DOHH2 (cell line): ENCODE measurements around the gene ACACB.

Experiments
- H3F3A ChIP-seq: fragments of 200-600 bp; sonication (generic), shearing (Covaris generic); 2 replicates; pipeline ENCODE4 v1.6.0; 2016; ENCODE audit warnings: antibody characterized with exemption, mild to moderate bottlenecking; ENCODE audit not compliant: control insufficient read depth, insufficient read depth
- H3K27ac ChIP-seq: fragments of 200-600 bp; sonication (generic); 2 replicates; pipeline ENCODE4 v1.5.1; 2014; ENCODE audit warnings: low read depth, mild to moderate bottlenecking, low read length, moderate library complexity
- H3K27me3 ChIP-seq: fragments of 200-600 bp; sonication (generic); 2 replicates; pipeline ENCODE4 v1.6.1; 2014; ENCODE audit warnings: mild to moderate bottlenecking, low read length, mixed read lengths; ENCODE audit not compliant: control insufficient read depth
- H3K36me3 ChIP-seq: fragments of 200-600 bp; sonication (generic); 2 replicates; pipeline ENCODE4 v1.6.1; 2014; ENCODE audit warnings: mild to moderate bottlenecking, low read length, moderate library complexity, mixed read lengths; ENCODE audit not compliant: control insufficient read depth
- H3K4me1 ChIP-seq: fragments of 200-600 bp; sonication (generic); 2 replicates; pipeline ENCODE4 v1.6.1; 2014; ENCODE audit warnings: mild to moderate bottlenecking, low read length, mixed read lengths; ENCODE audit not compliant: control insufficient read depth
- H3K4me2 ChIP-seq: fragments of 200-600 bp; sonication (generic); 2 replicates; pipeline ENCODE4 v1.6.0; 2014; ENCODE audit warnings: mild to moderate bottlenecking, low read length, moderate library complexity
- H3K4me3 ChIP-seq: fragments of 200-600 bp; sonication (generic); 2 replicates; pipeline ENCODE4 v1.5.1; 2014; ENCODE audit warnings: mild to moderate bottlenecking, low read length, mixed read lengths
- H3K79me2 ChIP-seq: fragments of 200-600 bp; sonication (generic); 2 replicates; pipeline ENCODE4 v1.6.1; 2014; ENCODE audit warnings: mild to moderate bottlenecking, low read length, mixed read lengths; ENCODE audit not compliant: control insufficient read depth
- H3K9me2 ChIP-seq: fragments of 200-600 bp; sonication (generic); replicated peaks from 2 replicates; pipeline ENCODE4 v1.6.1; 2014; ENCODE audit warnings: mild to moderate bottlenecking, low read length, mixed read lengths; ENCODE audit not compliant: control insufficient read depth
- H3K9me3 ChIP-seq: fragments of 200-600 bp; sonication (generic); 2 replicates; pipeline ENCODE4 v1.6.1; 2014; ENCODE audit warnings: antibody characterized with exemption, low read length, mixed read lengths; ENCODE audit not compliant: control insufficient read depth, insufficient read depth
- H4K20me1 ChIP-seq: fragments of 200-600 bp; sonication (generic); 2 replicates; pipeline ENCODE4 v1.6.0; 2014; ENCODE audit warnings: low read depth, mild to moderate bottlenecking, antibody characterized with exemption, low read length, moderate library complexity; ENCODE audit not compliant: control insufficient read depth, insufficient read depth
- EZH2phosphoT487 ChIP-seq: fragments of 200-600 bp; sonication (generic); IDR thresholded peaks from 2 replicates; pipeline ENCODE4 v1.6.1; 2017; ENCODE audit warnings: borderline replicate concordance, mild to moderate bottlenecking, antibody characterized with exemption, low read length, moderate library complexity, mixed read lengths
- TF ChIP-seq, protein P1 (sequence below): fragments of 200-600 bp; sonication (generic); IDR thresholded peaks from one replicate; pipeline ENCODE4 v1.5.1; 2014; ENCODE audit warnings: antibody characterized with exemption, mild to moderate bottlenecking, low read depth, low read length; ENCODE audit not compliant: poor library complexity, severe bottlenecking

Gene ACACB

DNA sequence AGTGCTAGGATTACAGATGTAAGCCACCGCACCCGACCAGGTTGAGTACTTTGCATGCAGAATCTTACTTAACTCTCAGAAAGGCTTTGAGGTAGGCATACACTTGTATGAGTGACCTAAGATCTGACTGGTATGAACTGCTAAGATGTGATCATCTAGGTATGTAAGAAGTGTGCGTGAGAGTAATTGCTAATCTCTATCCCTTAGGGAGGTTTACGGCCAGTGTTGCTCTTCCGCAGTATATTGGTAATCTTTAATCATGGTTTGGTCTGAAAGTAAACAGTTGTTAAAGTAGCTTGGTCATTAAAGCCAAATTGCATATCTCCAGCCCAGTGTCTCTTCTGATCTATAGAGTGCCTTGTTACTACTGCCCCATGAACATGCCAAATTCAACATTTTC lies 11.2 kb upstream of the ACACB start:
- Histone ChIP-seq H3K27me3 (no peaks in the 10 kb centered on the region), H3K27ac (no peak overlapping the region), H3K79me2 (peaks cover 2% of the 10 kb centered on the region), H3K36me3 (peaks cover 77% of the 10 kb centered on the region), H4K20me1 (no peaks in the 10 kb centered on the region), H3K9me3 (no peaks in the 10 kb centered on the region), H3K4me3 (no peak overlapping the region), H3F3A (peaks cover 3% of the 10 kb centered on the region; the same call in 1 of the 2 replicates), H3K4me1 (no peaks in the 10 kb centered on the region), H3K9me2 (no peaks in the 10 kb centered on the region), H3K4me2 (no peak overlapping the region)
- TF ChIP-seq, protein P1, sequence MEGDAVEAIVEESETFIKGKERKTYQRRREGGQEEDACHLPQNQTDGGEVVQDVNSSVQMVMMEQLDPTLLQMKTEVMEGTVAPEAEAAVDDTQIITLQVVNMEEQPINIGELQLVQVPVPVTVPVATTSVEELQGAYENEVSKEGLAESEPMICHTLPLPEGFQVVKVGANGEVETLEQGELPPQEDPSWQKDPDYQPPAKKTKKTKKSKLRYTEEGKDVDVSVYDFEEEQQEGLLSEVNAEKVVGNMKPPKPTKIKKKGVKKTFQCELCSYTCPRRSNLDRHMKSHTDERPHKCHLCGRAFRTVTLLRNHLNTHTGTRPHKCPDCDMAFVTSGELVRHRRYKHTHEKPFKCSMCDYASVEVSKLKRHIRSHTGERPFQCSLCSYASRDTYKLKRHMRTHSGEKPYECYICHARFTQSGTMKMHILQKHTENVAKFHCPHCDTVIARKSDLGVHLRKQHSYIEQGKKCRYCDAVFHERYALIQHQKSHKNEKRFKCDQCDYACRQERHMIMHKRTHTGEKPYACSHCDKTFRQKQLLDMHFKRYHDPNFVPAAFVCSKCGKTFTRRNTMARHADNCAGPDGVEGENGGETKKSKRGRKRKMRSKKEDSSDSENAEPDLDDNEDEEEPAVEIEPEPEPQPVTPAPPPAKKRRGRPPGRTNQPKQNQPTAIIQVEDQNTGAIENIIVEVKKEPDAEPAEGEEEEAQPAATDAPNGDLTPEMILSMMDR = no peak
- TF ChIP-seq EZH2phosphoT487 = no peak

DNA sequence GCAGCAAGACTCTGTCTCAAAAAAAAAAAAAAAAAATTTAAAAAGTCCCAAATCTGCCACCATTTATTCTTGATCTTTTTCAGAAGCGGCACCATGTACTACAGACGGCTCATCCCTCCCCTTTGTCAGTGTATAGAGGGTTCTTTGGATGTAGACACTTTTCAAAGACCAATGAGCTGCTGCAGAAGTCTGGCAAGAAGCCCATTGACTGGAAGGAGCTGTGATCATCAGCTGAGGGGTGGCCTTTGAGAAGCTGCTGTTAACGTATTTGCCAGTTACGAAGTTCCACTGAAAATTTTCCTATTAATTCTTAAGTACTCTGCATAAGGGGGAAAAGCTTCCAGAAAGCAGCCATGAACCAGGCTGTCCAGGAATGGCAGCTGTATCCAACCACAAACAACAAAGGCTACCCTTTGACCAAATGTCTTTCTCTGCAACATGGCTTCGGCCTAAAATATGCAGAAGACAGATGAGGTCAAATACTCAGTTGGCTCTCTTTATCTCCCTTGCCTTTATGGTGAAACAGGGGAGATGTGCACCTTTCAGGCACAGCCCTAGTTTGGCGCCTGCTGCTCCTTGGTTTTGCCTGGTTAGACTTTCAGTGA lies 6.5 kb upstream of the ACACB start:
- Histone ChIP-seq H3K4me1 (peaks cover 8% of the 10 kb centered on the region), H4K20me1 (no peaks in the 10 kb centered on the region), H3F3A (peaks cover 11% of the 10 kb centered on the region), H3K79me2 (no peaks in the 10 kb centered on the region), H3K27ac (no peak overlapping the region), H3K4me2 (no peak overlapping the region), H3K36me3 (peaks cover 42% of the 10 kb centered on the region), H3K9me3 (no peaks in the 10 kb centered on the region), H3K27me3 (no peaks in the 10 kb centered on the region), H3K4me3 (no peak overlapping the region), H3K9me2 (no peaks in the 10 kb centered on the region)
- TF ChIP-seq, protein P1 = no peak

DNA sequence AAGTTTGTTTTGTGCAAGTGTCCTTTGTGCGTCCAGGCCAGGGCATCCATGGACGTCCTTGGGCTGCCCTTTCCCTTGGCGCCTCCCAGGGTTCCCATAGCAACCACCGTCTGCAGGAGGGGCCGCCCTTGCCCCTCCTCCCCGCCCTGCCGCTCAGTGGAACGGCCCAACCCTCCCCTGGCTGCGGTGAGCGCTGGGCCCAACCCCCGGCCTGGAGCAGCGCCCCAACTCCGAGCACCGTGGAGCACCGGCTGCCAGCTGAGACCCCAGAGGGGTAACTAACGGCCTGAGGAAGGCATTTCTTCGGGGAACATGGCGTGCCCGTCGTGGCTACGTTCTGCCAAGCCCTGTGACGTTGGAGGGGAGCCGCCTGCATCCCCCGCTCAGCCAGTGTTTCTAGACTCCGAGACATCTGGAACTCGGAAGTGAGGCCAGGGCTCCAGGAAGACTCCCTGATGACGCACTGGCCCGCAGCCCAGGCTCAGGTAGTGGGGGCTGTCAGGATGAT lies 5.3 kb upstream of the ACACB start:
- no peaks in the 10 kb centered on the region for H3K27me3 ChIP-seq
- peak overlapping the region; percentile 40 for H3K4me3 ChIP-seq
- H4K20me1 ChIP-seq = no peaks in the 10 kb centered on the region
- no peaks in the 10 kb centered on the region for H3K79me2 ChIP-seq
- H3K9me3 ChIP-seq = no peaks in the 10 kb centered on the region
- H3K27ac ChIP-seq = no peak overlapping the region
- no peaks in the 10 kb centered on the region for H3K9me2 ChIP-seq
- TF ChIP-seq, protein P1 = no peak
- TF ChIP-seq EZH2phosphoT487 = no peak
- peaks cover 30% of the 10 kb centered on the region for H3K36me3 ChIP-seq
- H3K4me1 ChIP-seq = peaks cover 8% of the 10 kb centered on the region
- peak overlapping the region; percentile 53 for H3K4me2 ChIP-seq
- peaks cover 11% of the 10 kb centered on the region for H3F3A ChIP-seq
